ENCODE data around the gene DDX25.
"Not testable (repeated sequence)": the region's sequence is repeated elsewhere in the genome, so short reads cannot be mapped to it uniquely, and the experiment has no call there.

Gene DDX25

DNA sequence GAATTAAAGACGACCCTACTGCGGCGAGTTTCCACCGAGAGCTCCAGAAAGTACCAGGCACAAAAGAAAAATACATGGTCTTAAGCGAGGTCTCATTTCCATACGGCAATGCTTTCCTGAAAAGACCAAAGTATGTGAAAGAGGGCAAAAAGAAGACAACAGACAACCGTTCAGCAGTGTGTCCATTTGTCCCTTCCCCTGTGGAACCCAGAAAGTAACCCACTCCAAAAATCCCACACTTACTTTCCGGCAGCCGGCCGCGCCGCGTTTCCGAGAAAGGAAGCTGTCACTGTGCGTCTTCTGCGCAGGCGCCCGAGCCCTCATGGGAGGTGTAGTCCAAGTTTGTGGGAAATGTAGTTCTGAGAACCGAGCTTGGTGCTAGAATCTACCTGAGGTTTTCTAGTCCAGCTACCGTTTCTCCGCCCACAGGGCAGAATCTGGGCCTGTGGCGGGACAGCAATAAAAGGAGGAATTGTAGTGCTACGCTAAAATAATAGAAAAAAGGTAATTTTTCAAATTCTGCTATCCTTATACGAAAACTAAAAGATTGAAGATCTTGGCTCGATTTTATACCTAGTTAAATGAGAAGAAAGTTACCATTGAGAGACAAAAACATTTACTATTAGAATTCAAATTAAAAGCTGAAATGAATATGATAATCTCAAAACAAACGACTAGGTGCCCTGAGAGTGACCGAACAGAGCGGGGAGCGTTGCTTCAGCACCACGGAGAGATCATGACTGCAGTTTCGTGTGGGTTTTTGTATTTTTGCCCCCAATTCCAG is 1.2 kb upstream of the DDX25 start, which contains the start of gene PUS3:
PUS3 (minus strand) TSS at position 280 of the 784 bp plus-strand sequence. CDS start 6,922 bp downstream, outside the sequence.
- DNase-seq (ENCODE audit: low read depth in 2 of 3, low spot score in 2 of 3), result peak; percentile 58 to 73 (median 72)

DNA sequence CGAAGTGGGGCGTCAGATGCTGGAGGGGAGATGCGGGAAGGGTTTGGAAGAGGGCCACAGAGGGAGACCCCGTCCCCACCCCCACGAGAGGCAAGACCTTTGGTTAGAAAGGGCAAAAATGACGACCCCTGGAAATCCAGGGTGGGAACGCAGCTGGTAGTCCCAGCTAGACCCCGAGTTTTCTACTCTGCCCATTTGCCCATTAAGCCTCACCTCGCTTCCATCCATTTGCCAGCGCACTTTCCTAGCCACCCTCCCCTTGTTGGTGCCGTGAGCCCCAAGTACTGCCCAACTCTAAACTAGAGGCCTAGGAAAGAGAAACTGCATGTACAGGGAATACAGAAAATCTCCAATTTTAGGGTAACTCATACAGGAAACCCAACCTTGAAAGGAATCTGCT is 370 bp downstream of the DDX25 start:
- DNase-seq (ENCODE audit: low read depth in 2 of 3, low spot score in 2 of 3), result no peak

DNA sequence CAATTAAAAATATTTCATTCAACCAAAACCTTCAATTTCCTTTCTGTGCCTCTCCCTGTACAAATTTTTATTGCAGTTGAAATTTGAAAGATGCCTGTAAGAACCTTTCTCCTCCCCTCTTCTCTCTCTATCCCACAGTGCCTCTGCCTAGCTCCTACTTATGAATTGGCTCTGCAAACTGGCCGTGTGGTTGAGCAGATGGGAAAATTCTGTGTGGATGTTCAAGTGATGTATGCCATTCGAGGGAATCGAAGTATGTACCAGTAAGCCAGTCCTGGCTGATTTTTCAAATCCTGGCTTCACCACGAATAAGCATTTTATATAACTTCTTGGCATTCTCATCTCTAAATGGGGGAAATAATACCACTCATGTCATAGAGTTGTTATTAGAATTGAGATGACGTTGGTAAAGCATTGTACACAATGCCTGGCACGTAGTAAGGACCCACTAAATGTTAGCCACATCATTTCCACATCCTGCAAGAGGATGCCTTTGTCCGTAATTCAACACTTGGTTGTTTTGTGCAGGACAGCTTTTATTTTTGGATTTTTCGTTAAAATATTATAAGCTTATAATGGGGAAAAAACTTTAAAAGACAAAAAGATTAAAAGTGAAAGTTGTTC is 6.0 kb downstream of the DDX25 start:
- no peak for DNase-seq (ENCODE audit: low read depth in 2 of 3, low spot score in 2 of 3)

DNA sequence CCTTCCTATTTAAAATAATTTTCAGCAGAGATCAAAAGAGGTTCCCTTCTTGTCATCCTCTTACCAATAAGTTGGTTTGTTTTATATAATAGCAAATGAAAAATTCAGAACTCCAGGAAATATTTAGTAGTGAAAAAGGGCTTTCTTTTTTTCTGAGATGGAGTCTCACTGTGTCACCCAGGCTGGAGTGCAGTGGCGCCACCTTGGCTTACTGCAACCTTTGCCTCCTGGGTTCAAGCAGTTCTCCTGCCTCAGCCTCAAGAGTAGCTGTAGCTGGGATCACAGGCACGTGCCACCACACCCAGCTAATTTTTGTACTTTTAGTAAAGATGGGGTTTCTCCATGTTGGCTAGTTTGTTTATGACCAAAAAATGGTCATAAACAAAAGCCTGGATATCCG is 10.3 kb downstream of the DDX25 start:
- not testable (repeated sequence) for DNase-seq (ENCODE audit: low read depth in 2 of 3, low spot score in 2 of 3)

DNA sequence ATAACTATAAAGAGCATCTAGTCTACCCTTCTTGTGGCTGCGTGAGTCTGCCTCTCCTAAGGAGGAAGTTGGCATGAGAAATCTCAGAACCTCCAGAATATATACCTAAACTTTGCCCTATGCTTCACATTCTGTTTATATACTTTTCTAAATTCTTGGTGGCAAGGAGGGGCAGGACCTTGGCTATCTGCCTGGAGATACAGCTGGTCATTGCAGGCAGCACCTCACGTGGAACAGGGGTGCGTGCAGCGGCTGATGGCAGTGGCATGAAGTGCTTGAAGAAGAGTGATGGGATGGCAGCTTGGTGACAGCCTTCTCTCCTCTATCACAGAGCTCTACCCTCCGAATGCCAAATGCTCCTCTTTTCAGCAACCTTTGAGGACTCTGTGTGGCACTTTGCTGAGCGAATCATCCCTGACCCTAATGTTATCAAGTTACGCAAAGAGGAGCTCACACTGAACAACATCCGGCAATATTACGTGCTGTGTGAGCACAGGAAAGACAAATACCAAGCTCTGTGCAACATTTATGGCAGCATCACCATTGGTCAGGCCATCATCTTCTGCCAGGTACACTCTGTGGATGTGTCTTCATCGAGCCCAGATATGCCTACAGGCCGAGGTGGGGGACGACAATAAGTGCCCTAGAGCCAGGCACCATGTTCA is 12.5 kb downstream of the DDX25 start:
- no peak for DNase-seq (ENCODE audit: low read depth in 2 of 3, low spot score in 2 of 3)

DNA sequence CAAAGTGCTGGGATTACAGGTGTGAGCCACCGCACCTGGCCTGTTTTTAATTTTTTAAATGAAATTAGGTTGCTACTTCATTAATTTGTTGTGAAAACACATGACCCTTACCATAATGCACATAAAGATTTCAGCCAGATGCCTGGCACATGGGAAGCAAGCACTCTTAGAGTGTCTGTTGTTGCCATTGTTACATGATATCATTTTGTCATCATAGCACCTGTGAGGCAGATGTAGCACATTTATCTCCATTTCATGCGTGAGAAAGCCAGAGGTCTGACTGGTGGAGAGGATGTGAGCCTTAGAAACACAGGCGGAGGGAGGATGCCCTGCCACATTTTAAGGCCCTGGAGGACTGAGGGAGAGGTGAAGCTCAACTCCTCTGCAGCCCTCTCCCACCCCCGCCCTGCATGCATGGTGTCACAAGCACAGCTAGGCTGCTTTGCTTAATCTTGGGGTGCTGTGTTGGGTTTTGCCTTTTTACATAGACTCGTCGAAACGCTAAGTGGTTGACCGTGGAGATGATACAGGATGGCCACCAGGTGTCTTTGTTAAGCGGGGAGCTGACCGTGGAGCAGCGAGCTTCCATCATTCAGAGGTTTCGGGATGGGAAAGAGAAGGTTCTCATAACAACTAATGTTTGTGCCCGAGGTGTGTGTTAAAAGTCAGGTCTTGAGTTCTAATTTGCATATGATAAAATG is 14.0 kb downstream of the DDX25 start:
- DNase-seq (ENCODE audit: low read depth in 2 of 3, low spot score in 2 of 3), result no peak

DNA sequence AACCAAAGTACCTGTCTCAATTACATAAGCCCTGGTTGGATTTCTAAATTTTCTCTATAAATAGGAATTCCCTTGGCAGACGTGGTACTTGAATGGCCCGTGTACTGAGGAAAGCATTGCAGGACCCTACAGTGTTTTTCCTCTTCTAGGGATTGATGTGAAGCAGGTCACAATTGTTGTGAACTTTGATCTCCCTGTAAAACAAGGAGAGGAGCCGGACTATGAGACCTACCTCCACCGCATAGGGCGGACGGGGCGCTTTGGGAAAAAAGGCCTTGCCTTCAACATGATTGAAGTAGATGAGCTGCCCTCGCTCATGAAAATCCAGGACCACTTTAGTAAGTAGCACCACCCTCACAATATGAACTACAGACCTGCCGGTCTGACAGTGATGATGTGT is 16.7 kb downstream of the DDX25 start:
- DNase-seq (ENCODE audit: low read depth in 2 of 3, low spot score in 2 of 3), result no peak

DNA sequence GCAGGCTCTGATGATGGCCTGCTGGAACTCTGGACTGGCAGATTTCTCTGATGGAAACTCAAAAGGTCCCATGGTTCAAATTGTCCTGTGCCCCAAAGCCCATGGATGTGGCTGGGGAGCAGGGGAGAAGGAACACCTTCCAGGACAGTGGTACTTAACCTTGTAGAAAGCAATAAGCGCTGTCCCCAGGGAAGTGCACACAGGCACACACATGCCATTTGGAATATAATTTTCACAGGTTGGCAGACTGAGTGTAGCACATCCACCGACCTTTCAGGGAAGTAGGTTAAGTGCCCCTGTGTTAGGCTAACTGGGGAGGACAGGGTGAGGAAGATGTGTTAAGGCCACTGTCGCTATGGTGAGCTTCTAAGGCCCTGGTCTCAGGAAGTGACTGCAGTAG is 17.8 kb downstream of the DDX25 start:
- no peak for DNase-seq (ENCODE audit: low read depth in 2 of 3, low spot score in 2 of 3)

DNA sequence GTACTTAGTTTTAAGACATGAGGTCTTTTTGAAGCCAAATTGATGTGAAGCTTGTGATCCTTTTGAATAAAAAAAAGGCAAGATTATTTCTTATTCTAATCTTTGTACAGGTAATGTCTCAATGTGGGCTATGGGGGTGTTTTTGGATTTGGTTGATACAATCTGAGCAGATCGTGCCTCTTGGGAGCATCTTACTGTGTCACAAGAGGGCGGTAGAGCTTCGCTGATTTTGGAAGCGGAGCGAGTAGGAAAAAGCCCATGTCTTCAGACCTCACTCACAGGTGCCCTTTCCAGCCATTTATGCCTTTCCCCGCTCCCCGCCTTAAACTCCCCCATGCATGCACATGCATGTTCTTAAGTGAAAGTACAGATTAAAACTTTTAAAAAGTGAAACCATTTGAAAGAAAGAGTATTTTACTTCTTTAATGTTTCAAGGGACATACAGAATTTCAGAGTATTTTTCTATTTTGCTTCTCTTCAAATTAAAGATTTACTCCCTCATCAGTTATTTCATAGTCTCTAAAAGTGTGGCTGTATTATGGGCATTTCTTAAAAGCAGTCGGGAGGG is 18.8 kb downstream of the DDX25 start:
- DNase-seq (ENCODE audit: low read depth in 2 of 3, low spot score in 2 of 3), result peak in 1 of 3 experiments; percentile 31

DNA sequence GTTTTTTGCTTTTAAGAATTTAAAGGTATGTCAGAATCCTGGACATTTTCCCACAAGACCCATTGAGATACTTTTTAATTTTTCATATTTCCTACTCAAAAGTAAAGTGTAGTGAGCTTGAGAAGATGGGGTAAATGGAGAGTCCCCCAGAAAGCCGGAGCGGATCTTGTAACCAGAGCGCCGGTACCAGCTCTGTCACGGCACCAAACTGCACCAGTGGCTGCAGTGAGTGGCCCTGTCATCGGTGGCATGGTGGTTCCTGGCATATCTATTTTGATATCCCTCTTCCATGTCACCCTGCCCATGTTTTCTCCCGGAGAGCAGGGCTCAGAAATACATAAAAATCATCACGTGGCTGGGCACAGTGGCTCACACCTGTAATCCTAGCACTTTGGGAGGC is 19.3 kb downstream of the DDX25 start:
- no peak for DNase-seq (ENCODE audit: low read depth in 2 of 3, low spot score in 2 of 3)

DNA sequence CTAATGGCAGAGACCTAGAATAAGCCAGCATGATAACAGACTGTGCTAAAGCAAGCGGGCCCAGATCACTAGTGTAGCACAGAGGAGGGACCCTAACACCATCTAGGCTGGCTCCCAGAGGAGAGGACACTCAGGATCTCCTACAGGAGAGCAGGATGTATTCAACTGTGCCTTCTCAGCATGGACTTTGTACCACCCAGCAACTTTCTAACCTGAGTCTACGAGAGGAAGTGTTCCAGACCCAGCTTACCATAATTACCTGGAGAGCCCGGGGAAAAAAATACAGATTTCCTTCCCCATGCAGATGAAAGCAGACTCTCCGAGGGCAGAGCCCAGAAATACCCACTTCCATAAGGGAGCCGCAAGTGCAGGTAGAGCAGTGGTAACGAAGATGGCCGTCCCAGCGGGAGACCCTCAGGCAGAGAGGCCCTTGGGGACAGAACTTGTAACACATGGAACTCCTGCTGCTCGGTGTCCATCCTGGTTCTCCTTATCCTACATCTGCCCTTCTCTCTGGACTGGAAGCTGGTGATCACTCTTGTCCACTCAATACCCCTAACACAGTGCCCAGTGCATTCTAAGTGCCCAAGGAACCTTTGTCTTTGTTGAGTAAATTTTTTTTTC is 20.2 kb downstream of the DDX25 start:
- no peak for DNase-seq (ENCODE audit: low read depth in 2 of 3, low spot score in 2 of 3)

DNA sequence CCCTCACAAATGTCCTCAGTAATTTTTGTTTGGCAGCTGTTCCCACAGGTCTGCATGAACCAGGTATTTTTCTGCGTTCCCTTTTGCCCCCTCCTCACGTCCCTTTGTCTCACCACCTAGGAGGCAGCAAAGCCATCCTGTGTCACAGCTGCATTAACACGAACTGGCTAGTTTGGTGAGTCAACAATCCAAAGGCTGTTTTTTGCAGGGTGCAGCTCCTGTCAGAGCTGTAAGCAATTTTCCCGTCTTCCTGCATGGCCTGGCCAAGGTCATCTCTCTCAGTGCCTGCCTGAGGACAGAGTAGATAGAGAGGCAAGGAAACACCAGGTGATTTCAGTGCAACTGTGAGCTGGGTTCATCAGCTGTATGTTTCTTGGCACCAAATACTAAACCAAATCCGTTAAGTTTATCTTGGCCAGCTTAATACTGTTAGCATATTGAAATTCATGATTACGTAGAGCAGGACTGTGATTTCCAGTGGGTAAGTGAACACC is 21.0 kb downstream of the DDX25 start:
- DNase-seq (ENCODE audit: low read depth in 2 of 3, low spot score in 2 of 3), result no peak

DNA sequence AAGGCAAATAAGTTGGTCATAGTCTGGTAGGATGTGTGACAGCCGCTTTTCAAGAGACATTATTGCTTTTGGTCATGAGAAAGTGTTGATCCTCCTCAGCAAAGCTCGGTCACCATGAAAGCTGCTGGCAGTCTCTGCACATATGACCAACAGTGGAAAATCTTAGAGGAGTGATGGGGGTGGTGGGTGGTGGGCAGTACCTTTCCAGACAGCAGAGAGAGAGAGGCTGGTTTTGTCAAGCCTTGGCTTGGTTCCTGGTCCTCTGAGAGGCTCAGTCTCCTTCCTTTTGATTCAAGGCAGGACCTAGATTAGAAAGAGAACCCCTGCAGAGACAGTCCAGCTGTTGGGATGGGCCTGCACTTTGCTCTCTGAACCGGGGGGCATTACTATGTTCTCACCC is 21.5 kb downstream of the DDX25 start:
- DNase-seq (ENCODE audit: low read depth in 2 of 3, low spot score in 2 of 3), result no peak

DNA sequence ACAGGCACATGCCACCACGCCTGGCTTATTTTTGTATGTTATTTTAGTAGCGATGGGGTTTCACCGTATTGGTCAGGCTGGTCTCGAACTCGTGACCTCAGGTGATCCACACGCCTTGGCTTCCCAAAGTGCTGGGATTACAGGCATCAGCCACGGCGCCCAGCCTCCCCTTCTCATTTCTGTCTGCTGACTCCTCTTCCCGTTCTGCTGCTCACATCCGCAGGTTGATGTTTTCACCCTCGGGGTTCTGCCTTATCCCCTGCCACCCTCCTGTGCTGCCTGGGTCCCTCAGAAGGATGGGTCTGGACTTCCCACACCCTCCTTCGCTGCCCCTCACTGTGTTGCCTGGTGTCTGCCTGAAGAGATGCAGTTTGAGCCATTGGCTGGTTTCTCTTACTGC is 22.4 kb downstream of the DDX25 start:
- no peak for DNase-seq (ENCODE audit: low read depth in 2 of 3, low spot score in 2 of 3)

DNA sequence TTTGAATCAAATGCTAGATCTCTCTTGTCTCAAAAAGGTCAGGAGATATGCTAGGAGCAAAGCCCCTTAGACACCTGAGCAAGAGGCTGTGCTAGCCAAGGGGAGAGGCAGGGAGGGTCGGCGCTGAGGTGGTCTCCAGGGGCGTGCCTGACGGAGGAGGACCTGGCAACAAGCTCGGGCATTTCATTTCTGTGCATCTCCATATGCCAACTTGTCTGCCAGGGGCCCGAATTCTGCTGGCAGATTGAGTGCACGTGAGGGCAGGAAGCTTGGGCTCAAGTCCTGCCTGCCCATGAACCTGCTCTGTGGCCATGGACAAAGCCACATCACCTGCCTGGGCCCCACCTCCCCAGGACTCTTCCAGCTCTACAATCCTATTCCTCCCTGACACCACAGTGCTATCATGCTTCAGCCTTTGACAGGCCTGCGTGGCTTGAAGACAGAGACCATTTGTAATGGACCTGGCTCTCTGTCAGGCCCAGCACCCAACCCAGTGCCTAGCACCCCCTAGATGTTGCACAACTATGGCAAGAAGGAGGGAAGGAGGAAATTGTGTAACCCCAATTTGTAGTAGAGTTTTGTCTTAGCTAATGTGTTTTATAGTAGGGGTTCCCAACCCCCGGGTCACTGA is 25.3 kb downstream of the DDX25 start:
- no peak for DNase-seq (ENCODE audit: low read depth in 2 of 3, low spot score in 2 of 3)

DNA sequence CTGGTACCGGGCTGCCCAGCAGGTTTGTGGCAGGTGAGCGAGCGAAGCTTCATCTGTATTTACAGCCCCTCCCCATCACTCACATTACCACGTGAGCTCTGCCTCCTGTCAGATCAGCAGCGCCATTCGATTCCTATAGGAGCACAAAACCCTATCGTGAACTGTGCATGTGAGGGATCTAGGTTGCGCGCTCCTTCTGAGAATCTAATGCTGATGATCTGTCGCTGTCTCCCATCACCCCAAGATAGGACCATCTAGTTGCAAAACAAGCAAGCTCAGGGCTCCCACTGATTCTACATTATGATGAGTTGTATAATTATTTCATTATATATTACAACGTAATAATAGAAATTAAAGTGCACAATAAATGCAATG is 25.8 kb downstream of the DDX25 start:
- DNase-seq (ENCODE audit: low read depth in 2 of 3, low spot score in 2 of 3), result no peak

DNA sequence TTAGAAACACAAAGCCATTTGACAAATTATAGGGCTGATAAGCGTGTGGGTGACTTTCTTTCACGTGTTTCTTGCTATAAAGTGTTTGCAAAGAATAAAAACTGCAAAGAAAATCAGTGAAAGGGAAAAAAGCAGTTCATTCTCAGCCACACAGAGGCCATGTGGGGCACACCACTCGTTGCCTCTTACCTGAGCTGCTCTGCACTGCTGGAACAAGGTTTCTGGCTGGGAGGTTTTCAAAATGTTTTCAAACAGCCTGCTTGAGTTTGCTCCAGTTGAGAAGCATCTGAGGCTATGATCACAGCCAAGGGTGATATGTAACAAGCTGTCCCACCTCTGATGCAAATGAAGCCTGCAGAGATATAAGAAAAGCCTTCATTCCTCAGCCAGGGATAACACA is 26.8 kb downstream of the DDX25 start:
- DNase-seq (ENCODE audit: low read depth in 2 of 3, low spot score in 2 of 3), result no peak

DNA sequence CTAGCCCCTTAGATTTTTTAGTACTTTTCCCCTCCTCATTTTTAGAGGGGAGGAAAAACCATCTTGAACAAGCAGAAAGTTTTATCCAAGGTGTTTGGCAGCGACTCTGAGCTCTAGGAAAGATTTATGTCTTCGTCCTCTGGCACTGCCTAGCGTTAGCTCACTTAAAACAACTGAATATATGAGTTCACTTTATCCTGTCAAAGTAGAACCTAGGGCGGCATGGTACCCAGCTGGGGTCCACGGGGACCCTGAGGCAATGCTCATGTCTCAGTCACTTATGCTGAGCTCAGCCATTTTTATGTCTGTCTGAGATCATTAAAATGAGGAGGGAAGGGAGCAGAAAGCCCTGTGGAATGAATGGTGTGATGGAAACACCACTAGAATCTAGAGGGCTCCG is 27.4 kb downstream of the DDX25 start:
- no peak for DNase-seq (ENCODE audit: low read depth in 2 of 3, low spot score in 2 of 3)

DNA sequence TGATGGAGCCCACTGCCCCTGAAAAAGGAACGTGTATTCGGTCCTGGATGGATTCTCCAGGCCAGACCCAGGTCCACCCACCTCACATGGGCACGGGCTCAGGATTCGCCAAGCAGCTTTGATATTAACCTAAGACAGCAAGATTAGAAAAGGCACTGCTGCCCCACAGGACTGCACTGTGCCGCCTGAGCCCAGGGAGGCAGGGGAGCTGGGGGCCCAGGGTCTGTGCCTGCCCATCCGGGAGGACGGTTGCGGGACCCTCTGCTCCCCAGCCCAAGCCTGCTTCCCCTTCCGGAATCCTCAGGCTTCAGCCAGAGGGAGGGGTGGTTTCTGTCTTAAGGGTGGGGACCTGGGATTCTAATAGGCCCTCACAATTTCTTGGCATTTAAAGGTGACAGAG is 28.0 kb downstream of the DDX25 start:
- DNase-seq (ENCODE audit: low read depth in 2 of 3, low spot score in 2 of 3), result no peak
